Liver (tissue), 9 donors: Measurements from ENCODE around the gene SCN2B. TPM values are rescaled to one million over a fixed set of nuclear protein-coding genes. Genes with fewer than 3 reads are reported as not detected.

Source experiments
- DNase-seq: peaks from one replicate; pipeline ENCODE4 v3.0.0-alpha.2; 2017; ENCODE audit warnings: low spot score
- H3K27ac ChIP-seq, 2 donors: one replicate each; pipeline ENCODE4 v1.7.0; 2013; ENCODE audit warnings: inconsistent platforms in 2 of 2, low read length in 2 of 2, control low read depth in 1 of 2, low read depth in 1 of 2, mild to moderate bottlenecking in 1 of 2
- H3K27me3 ChIP-seq, 4 donors: one replicate each; pipeline versions ENCODE4 v1.6.1 to v1.7.0; 2013; ENCODE audit warnings: low read length in 3 of 4, inconsistent platforms in 1 of 4, mild to moderate bottlenecking in 1 of 4, moderate library complexity in 1 of 4; ENCODE audit not compliant: control insufficient read depth in 4 of 4, insufficient read depth in 4 of 4
- H3K36me3 ChIP-seq, 4 donors: one replicate each; pipeline versions ENCODE4 v1.6.1 to v1.7.0; 2013; ENCODE audit warnings: low read length in 3 of 4, mild to moderate bottlenecking in 3 of 4, low read depth in 1 of 4, moderate library complexity in 1 of 4; ENCODE audit not compliant: control insufficient read depth in 4 of 4, insufficient read depth in 3 of 4
- H3K4me1 ChIP-seq, 4 donors: one replicate each; pipeline versions ENCODE4 v1.6.1 to v1.7.0; 2013; ENCODE audit warnings: low read length in 3 of 4, mild to moderate bottlenecking in 3 of 4, moderate library complexity in 1 of 4; ENCODE audit not compliant: control insufficient read depth in 4 of 4, insufficient read depth in 4 of 4
- H3K4me3 ChIP-seq, 3 donors: one replicate each; pipeline versions ENCODE4 v1.6.1 to v1.7.0; 2013; ENCODE audit warnings: low read length in 3 of 3, control low read depth in 1 of 3, low read depth in 1 of 3, mild to moderate bottlenecking in 1 of 3
- H3K9ac ChIP-seq, 2 donors: one replicate each; pipeline ENCODE4 v1.7.0; 2013; ENCODE audit warnings: low read length in 2 of 2, mild to moderate bottlenecking in 2 of 2, moderate library complexity in 2 of 2, control low read depth in 1 of 2, low read depth in 1 of 2
- H3K9me3 ChIP-seq, 4 donors: one replicate each; pipeline versions ENCODE4 v1.6.1 to v1.7.0; 2013; ENCODE audit warnings: low read length in 3 of 4; ENCODE audit not compliant: control insufficient read depth in 4 of 4
- FOXA2 ChIP-seq: IDR thresholded peaks from 2 replicates; pipeline ENCODE4 v1.6.1; 2016; ENCODE audit warnings: antibody characterized with exemption
- JUND ChIP-seq, 2 donors: IDR thresholded peaks; 2 replicates each; pipeline ENCODE4 v1.6.1; 2016; ENCODE audit warnings: antibody characterized with exemption in 2 of 2
- NR2F2 ChIP-seq: IDR thresholded peaks from 2 replicates; pipeline ENCODE4 v1.6.1; 2016; ENCODE audit warnings: antibody characterized with exemption
- RXRA ChIP-seq, 2 donors: IDR thresholded peaks; 2 replicates each; pipeline ENCODE4 v1.6.1; 2017 to 2018; ENCODE audit warnings: antibody characterized with exemption in 2 of 2, mild to moderate bottlenecking in 1 of 2
- WGBS: extraction: QIAGEN DNeasy Blood & Tissue Kit; methylation state at CpG from one replicate; pipeline ENCODE4 v1.1.7; 2013; 5-methylcytosine and 5-hydroxymethylcytosine counted together
- polyA plus RNA-seq, 2 donors: library from polyadenylated mRNA; stranded (reverse) in 1 of 2; unstranded in 1 of 2; fragments of 200-250 nt in 1 of 2; fragments of >200 nt in 1 of 2; fragmentation: Nextera tagmentation in 1 of 2; extraction: Ambion mirVana in 1 of 2; gene quantifications; one replicate each; pipeline versions ENCODE4 v1.2.1 to v1.2.3, GENCODE V29; 2013 to 2015
- total RNA-seq, 2 donors: library from RNA; depleted of rRNA; stranded (reverse); fragments of >200 nt; gene quantifications; one replicate each; pipeline ENCODE4 v1.2.3, GENCODE V29; 2014
- TF ChIP-seq, protein P1 (sequence below): IDR thresholded peaks from 2 replicates; pipeline ENCODE4 v1.6.1; 2016; ENCODE audit warnings: antibody characterized with exemption
- TF ChIP-seq, protein P2 (sequence below): fragments of 150-350 bp; IDR thresholded peaks from 2 replicates; pipeline ENCODE4 v1.5.1; 2017; ENCODE audit warnings: improper control_type of control experiment, low read depth, low read length; ENCODE audit not compliant: missing input control
- TF ChIP-seq, protein P3 (sequence below): IDR thresholded peaks from 2 replicates; pipeline ENCODE4 v1.6.1; 2016; ENCODE audit warnings: antibody characterized with exemption, mild to moderate bottlenecking
- donor health status: healthy.
- donor health status: healthy.
- donor health status: healthy.
- donor health status: healthy.
- donor health status: healthy.

SCN2B gene
- total and polyA plus RNA-seq, 4 donors = 0.01 to 0.05 TPM; not detected in 2

DNA sequence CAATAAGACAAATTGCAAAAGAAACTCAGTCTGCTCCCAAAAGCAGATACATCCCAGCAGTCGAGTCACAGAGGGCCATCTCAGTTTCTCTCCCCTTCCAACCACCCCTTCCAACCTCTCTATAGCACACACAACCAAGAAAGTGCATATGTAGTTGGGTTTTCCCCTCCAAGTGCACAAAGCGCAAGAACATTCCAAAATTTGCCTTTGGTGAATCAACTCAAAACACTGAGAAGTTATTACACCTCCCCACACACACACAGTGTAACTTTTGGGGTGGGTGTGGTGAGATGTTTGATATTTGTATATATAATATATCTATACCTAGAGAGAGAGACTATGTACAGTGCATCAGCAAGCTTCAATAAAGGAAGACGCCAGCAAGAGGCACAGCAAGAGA lies 13.6 kb downstream of the SCN2B start:
- DNase-seq = no peak
- no peaks in the 10 kb centered on the region for H3K36me3 ChIP-seq
- H3K4me3 ChIP-seq = no peak overlapping the region
- TF ChIP-seq RXRA (IDR thresholded peaks at IDR 0.05) = no peak
- TF ChIP-seq, protein P1, sequence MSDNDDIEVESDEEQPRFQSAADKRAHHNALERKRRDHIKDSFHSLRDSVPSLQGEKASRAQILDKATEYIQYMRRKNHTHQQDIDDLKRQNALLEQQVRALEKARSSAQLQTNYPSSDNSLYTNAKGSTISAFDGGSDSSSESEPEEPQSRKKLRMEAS = no peak
- no peak overlapping the region for H3K9ac ChIP-seq
- 85% methylated on average over 3 of the region's 3 CpGs for WGBS
- no peak overlapping the region for H3K27ac ChIP-seq
- H3K27me3 ChIP-seq = no peaks in the 10 kb centered on the region
- H3K4me1 ChIP-seq = no peaks in the 10 kb centered on the region
- H3K9me3 ChIP-seq = no peaks in the 10 kb centered on the region

DNA sequence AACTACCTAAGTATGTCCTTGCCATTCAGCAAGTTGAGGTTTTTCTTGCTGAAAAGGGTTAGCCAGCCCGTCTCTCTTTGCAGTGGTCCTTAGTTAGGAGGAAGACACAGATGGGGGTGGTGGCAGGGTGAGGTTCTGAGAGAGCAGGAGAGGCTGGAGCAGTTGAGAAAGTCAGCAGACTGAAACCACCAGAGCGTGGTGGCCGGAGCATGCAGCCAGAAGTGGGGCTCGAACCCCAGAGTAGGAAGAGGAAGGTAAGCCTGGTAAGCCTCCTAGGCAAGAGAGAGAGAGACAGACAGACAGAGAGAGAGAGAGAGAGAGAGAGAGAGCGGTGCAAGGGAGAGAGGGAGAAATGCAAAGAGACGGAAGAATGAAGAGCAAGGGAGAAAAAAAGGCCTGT lies 14.7 kb downstream of the SCN2B start:
- Histone ChIP-seq H3K9ac (no peak overlapping the region), H3K36me3 (no peaks in the 10 kb centered on the region), H3K4me1 (no peaks in the 10 kb centered on the region), H3K4me3 (no peak overlapping the region), H3K27me3 (peaks cover 0 to 9% (median 0%) of the 10 kb centered on the region in 4 donors), H3K27ac (no peak overlapping the region), H3K9me3 (no peaks in the 10 kb centered on the region)
- TF ChIP-seq, protein P2, sequence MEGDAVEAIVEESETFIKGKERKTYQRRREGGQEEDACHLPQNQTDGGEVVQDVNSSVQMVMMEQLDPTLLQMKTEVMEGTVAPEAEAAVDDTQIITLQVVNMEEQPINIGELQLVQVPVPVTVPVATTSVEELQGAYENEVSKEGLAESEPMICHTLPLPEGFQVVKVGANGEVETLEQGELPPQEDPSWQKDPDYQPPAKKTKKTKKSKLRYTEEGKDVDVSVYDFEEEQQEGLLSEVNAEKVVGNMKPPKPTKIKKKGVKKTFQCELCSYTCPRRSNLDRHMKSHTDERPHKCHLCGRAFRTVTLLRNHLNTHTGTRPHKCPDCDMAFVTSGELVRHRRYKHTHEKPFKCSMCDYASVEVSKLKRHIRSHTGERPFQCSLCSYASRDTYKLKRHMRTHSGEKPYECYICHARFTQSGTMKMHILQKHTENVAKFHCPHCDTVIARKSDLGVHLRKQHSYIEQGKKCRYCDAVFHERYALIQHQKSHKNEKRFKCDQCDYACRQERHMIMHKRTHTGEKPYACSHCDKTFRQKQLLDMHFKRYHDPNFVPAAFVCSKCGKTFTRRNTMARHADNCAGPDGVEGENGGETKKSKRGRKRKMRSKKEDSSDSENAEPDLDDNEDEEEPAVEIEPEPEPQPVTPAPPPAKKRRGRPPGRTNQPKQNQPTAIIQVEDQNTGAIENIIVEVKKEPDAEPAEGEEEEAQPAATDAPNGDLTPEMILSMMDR = no peak
- TF ChIP-seq NR2F2 = no peak
- TF ChIP-seq, protein P3, sequence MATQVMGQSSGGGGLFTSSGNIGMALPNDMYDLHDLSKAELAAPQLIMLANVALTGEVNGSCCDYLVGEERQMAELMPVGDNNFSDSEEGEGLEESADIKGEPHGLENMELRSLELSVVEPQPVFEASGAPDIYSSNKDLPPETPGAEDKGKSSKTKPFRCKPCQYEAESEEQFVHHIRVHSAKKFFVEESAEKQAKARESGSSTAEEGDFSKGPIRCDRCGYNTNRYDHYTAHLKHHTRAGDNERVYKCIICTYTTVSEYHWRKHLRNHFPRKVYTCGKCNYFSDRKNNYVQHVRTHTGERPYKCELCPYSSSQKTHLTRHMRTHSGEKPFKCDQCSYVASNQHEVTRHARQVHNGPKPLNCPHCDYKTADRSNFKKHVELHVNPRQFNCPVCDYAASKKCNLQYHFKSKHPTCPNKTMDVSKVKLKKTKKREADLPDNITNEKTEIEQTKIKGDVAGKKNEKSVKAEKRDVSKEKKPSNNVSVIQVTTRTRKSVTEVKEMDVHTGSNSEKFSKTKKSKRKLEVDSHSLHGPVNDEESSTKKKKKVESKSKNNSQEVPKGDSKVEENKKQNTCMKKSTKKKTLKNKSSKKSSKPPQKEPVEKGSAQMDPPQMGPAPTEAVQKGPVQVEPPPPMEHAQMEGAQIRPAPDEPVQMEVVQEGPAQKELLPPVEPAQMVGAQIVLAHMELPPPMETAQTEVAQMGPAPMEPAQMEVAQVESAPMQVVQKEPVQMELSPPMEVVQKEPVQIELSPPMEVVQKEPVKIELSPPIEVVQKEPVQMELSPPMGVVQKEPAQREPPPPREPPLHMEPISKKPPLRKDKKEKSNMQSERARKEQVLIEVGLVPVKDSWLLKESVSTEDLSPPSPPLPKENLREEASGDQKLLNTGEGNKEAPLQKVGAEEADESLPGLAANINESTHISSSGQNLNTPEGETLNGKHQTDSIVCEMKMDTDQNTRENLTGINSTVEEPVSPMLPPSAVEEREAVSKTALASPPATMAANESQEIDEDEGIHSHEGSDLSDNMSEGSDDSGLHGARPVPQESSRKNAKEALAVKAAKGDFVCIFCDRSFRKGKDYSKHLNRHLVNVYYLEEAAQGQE = no peak
- WGBS = 84% methylated on average over 6 of the region's 6 CpGs
- DNase-seq = no peak

DNA sequence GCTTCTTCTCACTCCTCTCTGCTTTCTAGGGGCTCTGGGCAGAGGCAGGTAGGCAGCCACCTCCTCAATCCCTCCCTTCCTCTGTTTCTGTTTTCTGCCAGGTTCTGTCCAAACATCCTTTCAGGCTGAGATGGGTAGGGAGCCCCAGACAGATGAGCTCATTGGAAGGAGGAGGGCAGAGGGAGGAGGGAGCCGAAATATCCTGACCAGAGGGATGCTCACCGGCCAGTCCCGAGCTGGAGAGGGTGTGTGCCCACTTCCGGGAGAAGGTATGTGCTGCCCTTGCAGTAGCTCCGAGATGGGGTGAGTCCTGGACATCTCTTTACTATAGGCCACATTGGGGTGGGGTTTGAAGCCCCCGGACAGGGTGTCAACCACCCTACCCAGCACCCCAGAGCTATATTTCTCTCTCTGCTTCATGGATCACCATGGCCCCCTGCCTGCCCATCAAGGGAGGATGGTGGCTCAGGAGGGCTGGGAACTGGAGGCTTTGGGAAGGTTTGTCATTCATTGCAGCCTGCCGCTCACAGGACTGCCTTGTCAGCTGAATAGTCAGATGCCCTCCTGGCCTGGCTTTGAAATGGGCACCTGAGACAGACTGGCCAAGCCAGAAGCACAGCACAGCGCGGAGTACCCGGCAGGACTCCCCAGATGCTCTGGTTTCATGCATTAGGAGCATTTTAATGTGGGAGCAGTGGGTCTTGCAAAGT lies 19.1 kb downstream of the SCN2B start:
- Histone ChIP-seq H3K9ac (no peak overlapping the region), H3K27me3 (peaks cover 5 to 30% (median 8%) of the 10 kb centered on the region in 4 donors), H3K4me1 (peaks cover 5 to 9% (median 6%) of the 10 kb centered on the region in 4 donors), H3K9me3 (no peaks in the 10 kb centered on the region), H3K36me3 (no peaks in the 10 kb centered on the region), H3K4me3 (no peak overlapping the region), H3K27ac (no peak overlapping the region)
- WGBS = 38% methylated on average over 10 of the region's 10 CpGs
- TF ChIP-seq JUND (IDR thresholded peaks at IDR 0.05) (no peak), FOXA2 (no peak)
- DNase-seq = no peak
